OCI-LY7 (cell line): ENCODE measurements around the gene SLC38A5.

Experiments
- CTCF ChIP-seq: fragments of 200-600 bp; sonication (generic); conservative IDR thresholded peaks from 2 replicates; pipeline ENCODE4 v1.5.1; 2014; ENCODE audit warnings: mild to moderate bottlenecking, antibody characterized with exemption, low read length, moderate library complexity, mixed read lengths
- EZH2phosphoT487 ChIP-seq: fragments of 200-600 bp; sonication (generic); IDR thresholded peaks from 2 replicates; pipeline ENCODE4 v1.6.1; 2018; ENCODE audit warnings: low read depth, borderline replicate concordance, mild to moderate bottlenecking, mixed run types, antibody characterized with exemption, low read length, moderate library complexity, mixed read lengths

GRCh38 chrX:48509245-48509590 lies 39.2 kb upstream of the SLC38A5 start:
- TF ChIP-seq CTCF (no peak), EZH2phosphoT487 (no peak)
